MCF 10A (cell line): Measurements from ENCODE around the gene KIAA2012. TPM values are rescaled to one million over a fixed set of nuclear protein-coding genes. Genes with fewer than 3 reads are reported as not detected.

Experiments used
- BruUV-seq: library from RNA; stranded (reverse); fragments of 400-500 nt; replicated peaks from 2 replicates; lab custom pipeline; 2021; lab: Mats Ljungman, UMichigan
- CTCF ChIA-PET: fragments of 300-600 bp; sonication (Branson Sonifier 250); formaldehyde crosslinking; extraction: SDS; loops from one replicate; lab custom pipeline; 2021; ENCODE audit warnings: antibody characterized with exemption, inconsistent platforms; lab: Yijun Ruan, JAX
- POLR2A ChIA-PET: fragments of 300-600, 350-650 bp; sonication (Branson Sonifier 250); formaldehyde crosslinking; extraction: SDS; loops from one replicate; lab custom pipeline; 2020; ENCODE audit warnings: antibody characterized with exemption, inconsistent platforms; lab: Yijun Ruan, JAX
- DNase-seq: peaks from one replicate; pipeline ENCODE4 v3.0.0-alpha.2; 2018; ENCODE audit not compliant: unreplicated experiment
- H3K27ac Mint-ChIP-seq: one replicate; pipeline ENCODE4 v1.8.0; 2022; ENCODE audit warnings: mild to moderate bottlenecking, low read depth, mixed read lengths; ENCODE audit not compliant: unreplicated experiment
- H3K27me3 Mint-ChIP-seq: one replicate; pipeline ENCODE4 v1.8.0; 2022; ENCODE audit warnings: mixed read lengths; ENCODE audit not compliant: insufficient read depth, unreplicated experiment
- H3K36me3 Mint-ChIP-seq: one replicate; pipeline ENCODE4 v1.8.0; 2022; ENCODE audit warnings: mild to moderate bottlenecking, moderate library complexity, mixed read lengths; ENCODE audit not compliant: insufficient read depth, unreplicated experiment
- H3K4me1 Mint-ChIP-seq: one replicate; pipeline ENCODE4 v1.8.0; 2022; ENCODE audit warnings: mixed read lengths; ENCODE audit not compliant: insufficient read depth, unreplicated experiment
- H3K4me3 Mint-ChIP-seq: one replicate; pipeline ENCODE4 v1.8.0; 2022; ENCODE audit warnings: mild to moderate bottlenecking, moderate library complexity, mixed read lengths; ENCODE audit not compliant: unreplicated experiment
- H3K9me3 Mint-ChIP-seq: one replicate; pipeline ENCODE4 v1.8.0; 2022; ENCODE audit warnings: mixed read lengths; ENCODE audit not compliant: unreplicated experiment
- intact Hi-C: fragments of 100-400 bp; cut with micrococcal nuclease; formaldehyde crosslinking; loops from 2 replicates; pipeline ENCODE4 v1.14.1; 2022
- total RNA-seq: library from RNA; stranded (reverse); gene quantifications from 2 replicates; pipeline ENCODE4 v1.2.3, GENCODE V29; 2022
- TF ChIP-seq, protein P1 (sequence below): fragments of 200-600 bp; IDR thresholded peaks from one replicate; pipeline ENCODE4 v1.8.0; 2022; ENCODE audit warnings: antibody characterized with exemption, mild to moderate bottlenecking; ENCODE audit not compliant: unreplicated experiment

KIAA2012 gene
- total RNA-seq, 1 experiment from 2014 or later: not detected

DNA sequence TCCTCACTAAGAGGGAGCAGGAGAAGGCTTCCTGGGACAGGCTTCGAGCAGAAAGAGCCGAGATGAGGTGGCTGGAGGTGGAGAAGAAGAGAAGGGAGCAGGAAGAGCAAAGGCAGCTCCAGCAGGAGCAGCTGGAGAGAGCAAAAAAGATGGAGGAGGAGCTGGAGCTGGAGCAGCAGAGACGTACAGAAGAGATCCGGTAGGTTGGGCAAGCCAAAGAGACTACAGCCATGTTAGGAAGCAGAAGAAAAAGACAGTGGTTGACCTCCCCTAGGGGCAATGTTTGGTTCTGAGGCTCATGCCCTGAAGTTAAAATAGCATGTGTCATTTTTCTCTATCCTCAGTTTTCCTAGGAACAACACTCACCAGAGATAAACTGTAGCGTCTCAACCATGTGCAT lies 120.2 kb downstream of the KIAA2012 start:
- no peaks in the 10 kb centered on the region for H3K27me3 Mint-ChIP-seq
- intact Hi-C loops: no loop called here
- POLR2A ChIA-PET: no interaction called here
- DNase-seq: no peak
- no peak overlapping the region for H3K27ac Mint-ChIP-seq
- no peaks in the 10 kb centered on the region for H3K4me1 Mint-ChIP-seq
- no peaks in the 10 kb centered on the region for H3K9me3 Mint-ChIP-seq
- CTCF ChIA-PET: interaction anchor here (3.8 kb wide), 1 partner anchor 14 kb away, joined by 22 read pairs; no protein-coding TSS in a partner anchor
- H3K4me3 Mint-ChIP-seq: no peak overlapping the region
- H3K36me3 Mint-ChIP-seq: peaks cover 7% of the 10 kb centered on the region
- TF ChIP-seq, protein P1, sequence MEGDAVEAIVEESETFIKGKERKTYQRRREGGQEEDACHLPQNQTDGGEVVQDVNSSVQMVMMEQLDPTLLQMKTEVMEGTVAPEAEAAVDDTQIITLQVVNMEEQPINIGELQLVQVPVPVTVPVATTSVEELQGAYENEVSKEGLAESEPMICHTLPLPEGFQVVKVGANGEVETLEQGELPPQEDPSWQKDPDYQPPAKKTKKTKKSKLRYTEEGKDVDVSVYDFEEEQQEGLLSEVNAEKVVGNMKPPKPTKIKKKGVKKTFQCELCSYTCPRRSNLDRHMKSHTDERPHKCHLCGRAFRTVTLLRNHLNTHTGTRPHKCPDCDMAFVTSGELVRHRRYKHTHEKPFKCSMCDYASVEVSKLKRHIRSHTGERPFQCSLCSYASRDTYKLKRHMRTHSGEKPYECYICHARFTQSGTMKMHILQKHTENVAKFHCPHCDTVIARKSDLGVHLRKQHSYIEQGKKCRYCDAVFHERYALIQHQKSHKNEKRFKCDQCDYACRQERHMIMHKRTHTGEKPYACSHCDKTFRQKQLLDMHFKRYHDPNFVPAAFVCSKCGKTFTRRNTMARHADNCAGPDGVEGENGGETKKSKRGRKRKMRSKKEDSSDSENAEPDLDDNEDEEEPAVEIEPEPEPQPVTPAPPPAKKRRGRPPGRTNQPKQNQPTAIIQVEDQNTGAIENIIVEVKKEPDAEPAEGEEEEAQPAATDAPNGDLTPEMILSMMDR: no peak
- BruUV-seq: no TSS peak

DNA sequence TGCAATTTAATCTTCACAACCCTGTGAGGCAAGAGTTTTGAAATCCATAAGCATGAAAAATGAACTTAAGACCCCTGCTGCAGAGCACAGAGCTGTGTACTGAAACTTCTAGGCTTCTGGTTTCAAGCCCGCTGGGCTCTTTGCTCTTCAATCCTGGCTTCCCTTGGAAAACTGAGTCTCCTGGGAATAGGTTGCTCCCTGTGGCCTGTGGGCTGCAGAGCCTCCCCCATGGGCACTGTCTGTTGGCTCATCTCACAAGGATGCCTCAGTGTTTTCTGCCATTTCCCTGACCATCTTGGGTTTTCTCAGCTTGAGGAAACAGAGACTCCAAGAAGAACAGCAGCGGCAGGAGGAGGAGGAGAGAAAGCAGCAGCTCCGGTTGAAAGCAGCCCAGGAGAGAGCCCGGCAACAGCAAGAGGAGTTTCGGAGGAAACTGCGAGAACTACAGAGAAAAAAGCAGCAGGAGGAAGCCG lies 120.9 kb downstream of the KIAA2012 start:
- TF ChIP-seq, protein P1: no peak
- H3K9me3 Mint-ChIP-seq: no peaks in the 10 kb centered on the region
- DNase-seq: no peak
- BruUV-seq: no TSS peak
- H3K27me3 Mint-ChIP-seq: no peaks in the 10 kb centered on the region
- no peak overlapping the region for H3K27ac Mint-ChIP-seq
- ChIA-PET POLR2A (no interaction called here), CTCF (interaction anchor here (0.7 to 3.8 kb wide), 4 partner anchors 15 to 340 kb away, joined by 3 to 22 read pairs (median 6); no protein-coding TSS in a partner anchor)
- H3K4me1 Mint-ChIP-seq: no peaks in the 10 kb centered on the region
- H3K4me3 Mint-ChIP-seq: no peak overlapping the region
- intact Hi-C loops: no loop called here
- H3K36me3 Mint-ChIP-seq: peaks cover 7% of the 10 kb centered on the region

DNA sequence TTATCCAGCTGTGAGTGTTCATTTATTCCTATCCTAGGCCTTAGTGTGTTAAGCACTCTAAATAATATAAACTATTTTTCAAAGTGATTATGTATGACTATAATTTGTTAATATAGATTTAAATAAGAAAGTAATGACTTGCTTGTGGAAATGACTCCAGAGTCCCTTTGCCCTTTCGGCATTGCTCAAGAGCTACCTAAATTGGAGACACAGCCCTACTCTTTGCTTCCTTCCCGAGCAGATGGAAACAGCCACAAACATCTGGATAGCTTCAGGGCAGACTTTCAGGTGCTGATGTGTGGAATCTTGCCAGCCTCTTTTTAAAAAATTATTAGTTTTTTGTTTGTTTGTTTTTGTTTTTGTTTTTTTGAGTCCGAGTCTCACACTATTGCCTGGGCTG lies 121.4 kb downstream of the KIAA2012 start:
- Mint-ChIP-seq H3K36me3 (peaks cover 7% of the 10 kb centered on the region), H3K4me3 (no peak overlapping the region), H3K9me3 (no peaks in the 10 kb centered on the region), H3K27ac (no peak overlapping the region), H3K27me3 (no peaks in the 10 kb centered on the region), H3K4me1 (no peaks in the 10 kb centered on the region)
- ChIA-PET POLR2A (no interaction called here), CTCF (interaction anchor here (0.6 to 1.1 kb wide), 4 partner anchors 15 to 341 kb away, joined by 3 to 9 read pairs (median 4); no protein-coding TSS in a partner anchor)
- intact Hi-C loops: no loop called here
- TF ChIP-seq, protein P1: no peak
- no TSS peak for BruUV-seq
- no peak for DNase-seq

DNA sequence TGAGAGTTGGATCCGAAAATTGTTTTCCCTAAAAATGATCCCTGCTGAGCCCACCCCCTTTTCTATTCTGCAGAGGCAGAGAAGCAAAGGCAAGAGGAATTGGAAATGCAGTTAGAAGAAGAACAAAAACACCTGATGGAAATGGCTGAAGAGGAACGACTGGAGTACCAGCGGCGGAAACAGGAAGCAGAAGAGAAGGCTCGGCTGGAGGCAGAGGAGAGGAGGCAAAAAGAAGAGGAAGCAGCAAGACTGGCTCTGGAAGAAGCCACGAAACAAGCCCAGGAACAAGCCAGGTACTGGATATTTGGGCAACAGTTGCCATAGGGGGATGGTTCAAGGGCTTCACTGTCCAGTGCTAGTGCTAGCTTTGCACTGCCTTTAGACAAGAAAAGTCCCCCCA lies 123.7 kb downstream of the KIAA2012 start:
- Mint-ChIP-seq H3K4me3 (no peak overlapping the region), H3K9me3 (no peaks in the 10 kb centered on the region), H3K36me3 (peaks cover 7% of the 10 kb centered on the region), H3K4me1 (no peaks in the 10 kb centered on the region), H3K27ac (no peak overlapping the region), H3K27me3 (no peaks in the 10 kb centered on the region)
- BruUV-seq: no TSS peak
- TF ChIP-seq, protein P1: no peak
- ChIA-PET CTCF (no interaction called here), POLR2A (interaction anchor here (0.7 kb wide), 1 partner anchor 11 kb away, joined by 3 read pairs; no protein-coding TSS in a partner anchor)
- intact Hi-C loops: no loop called here
- DNase-seq: no peak
